Stimulated activated naive CD8-positive, alpha-beta T cell treated with anti-CD3 and anti-CD28 coated beads, Interleukin-15, Interleukin-2, amounts not matched to agents 100 ng/mL and 50 ng/mL, for 24 hours (primary cell): ENCODE results near the gene CDYL.
A peak's percentile ranks its signal among the peaks of the same experiment; 100 is the strongest.

Source experiments
- H3K27ac Mint-ChIP-seq: one replicate; pipeline ENCODE4 v1.8.0; 2021; ENCODE audit warnings: mild to moderate bottlenecking, mixed read lengths
- H3K27me3 Mint-ChIP-seq: one replicate; pipeline ENCODE4 v1.8.0; 2021; ENCODE audit warnings: mixed read lengths
- H3K36me3 Mint-ChIP-seq: one replicate; pipeline ENCODE4 v1.8.0; 2021; ENCODE audit warnings: low read depth, mixed read lengths
- H3K4me1 Mint-ChIP-seq: one replicate; pipeline ENCODE4 v1.8.0; 2021; ENCODE audit warnings: low read depth, mixed read lengths
- H3K4me3 Mint-ChIP-seq: one replicate; pipeline ENCODE4 v1.8.0; 2021; ENCODE audit warnings: mild to moderate bottlenecking, mixed read lengths
- H3K9me3 Mint-ChIP-seq: one replicate; pipeline ENCODE4 v1.8.0; 2021; ENCODE audit warnings: mixed read lengths

The CDYL gene

GRCh38 chr6:4920914-4921410 lies 144.8 kb downstream of the CDYL start:
- Mint-ChIP-seq H3K4me3 (no peak overlapping the region), H3K36me3 (peaks cover 17% of the 10 kb centered on the region), H3K4me1 (peaks cover 58% of the 10 kb centered on the region), H3K9me3 (no peaks in the 10 kb centered on the region), H3K27me3 (no peaks in the 10 kb centered on the region), H3K27ac (no peak overlapping the region)

GRCh38 chr6:4922488-4923037 lies 146.4 kb downstream of the CDYL start:
- Mint-ChIP-seq H3K4me1 (peaks cover 48% of the 10 kb centered on the region), H3K36me3 (peaks cover 17% of the 10 kb centered on the region), H3K4me3 (no peak overlapping the region)

GRCh38 chr6:4923081-4923480 lies 146.9 kb downstream of the CDYL start:
- Mint-ChIP-seq H3K27me3 (no peaks in the 10 kb centered on the region), H3K9me3 (no peaks in the 10 kb centered on the region), H3K4me3 (no peak overlapping the region), H3K4me1 (peaks cover 48% of the 10 kb centered on the region), H3K27ac (no peak overlapping the region), H3K36me3 (peaks cover 17% of the 10 kb centered on the region)

More at GRCh38 chr6:4922488-4923037, 146.4 kb downstream of the CDYL start:
- no peaks in the 10 kb centered on the region for H3K9me3 Mint-ChIP-seq
- no peak overlapping the region for H3K27ac Mint-ChIP-seq
- no peaks in the 10 kb centered on the region for H3K27me3 Mint-ChIP-seq

- peaks cover 55% of the 10 kb centered on the region for H3K4me1 Mint-ChIP-seq
- H3K9me3 Mint-ChIP-seq, result no peaks in the 10 kb centered on the region
- H3K27me3 Mint-ChIP-seq, result no peaks in the 10 kb centered on the region
- H3K36me3 Mint-ChIP-seq, result peaks cover 12% of the 10 kb centered on the region
- no peak overlapping the region for H3K27ac Mint-ChIP-seq
- no peak overlapping the region for H3K4me3 Mint-ChIP-seq
Observed at GRCh38 chr6:4924661-4925271, 148.6 kb downstream of the CDYL start.

DNA sequence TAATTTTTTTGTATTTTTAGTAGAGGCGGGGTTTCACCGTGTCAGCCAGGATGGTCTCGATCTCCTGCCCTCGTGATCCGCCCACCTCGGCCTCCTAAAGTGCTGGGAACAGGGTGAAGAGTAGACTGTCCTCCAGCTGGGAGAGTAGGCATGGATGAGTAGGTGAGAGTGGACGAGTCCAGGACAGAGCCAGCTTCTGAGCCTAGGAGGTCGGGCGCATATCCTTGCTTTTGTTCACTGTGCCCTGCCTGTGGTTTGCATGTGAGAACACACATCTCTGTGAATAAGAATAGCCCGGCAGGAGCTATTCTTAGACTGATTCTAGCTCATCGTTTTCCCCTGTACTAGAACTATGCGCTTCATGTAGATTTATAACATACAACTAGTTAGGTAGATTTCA lies 149.4 kb downstream of the CDYL start:
- no peaks in the 10 kb centered on the region for H3K27me3 Mint-ChIP-seq
- no peaks in the 10 kb centered on the region for H3K9me3 Mint-ChIP-seq
- H3K36me3 Mint-ChIP-seq, result peaks cover 12% of the 10 kb centered on the region
- no peak overlapping the region for H3K27ac Mint-ChIP-seq
- H3K4me3 Mint-ChIP-seq, result no peak overlapping the region
- peaks cover 61% of the 10 kb centered on the region for H3K4me1 Mint-ChIP-seq

DNA sequence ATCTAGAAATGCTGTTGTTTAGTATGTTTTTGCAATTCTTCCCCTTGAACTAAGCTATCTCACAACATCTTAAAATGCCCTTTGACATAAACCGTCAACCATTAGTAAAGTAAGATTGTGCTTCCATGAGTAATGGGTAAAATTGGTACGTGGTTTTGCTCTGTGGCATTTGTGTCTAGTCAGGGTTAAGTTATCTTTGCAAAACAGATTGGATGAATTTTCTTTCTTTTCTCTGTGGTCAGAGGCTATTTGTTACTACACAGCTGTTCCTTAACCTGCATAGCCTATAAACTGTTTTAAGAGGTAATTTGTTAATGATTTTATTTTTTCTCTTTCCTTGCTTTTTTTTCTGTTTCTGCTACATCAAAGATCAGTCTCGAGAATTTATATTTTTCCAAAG lies 152.2 kb downstream of the CDYL start:
- peaks cover 9% of the 10 kb centered on the region for H3K36me3 Mint-ChIP-seq
- H3K27me3 Mint-ChIP-seq, result no peaks in the 10 kb centered on the region
- no peak overlapping the region for H3K27ac Mint-ChIP-seq
- H3K9me3 Mint-ChIP-seq, result no peaks in the 10 kb centered on the region
- H3K4me1 Mint-ChIP-seq, result peaks cover 58% of the 10 kb centered on the region
- no peak overlapping the region for H3K4me3 Mint-ChIP-seq

GRCh38 chr6:4929097-4929718 lies 153.0 kb downstream of the CDYL start:
- Mint-ChIP-seq H3K27me3 (no peaks in the 10 kb centered on the region), H3K36me3 (peaks cover 6% of the 10 kb centered on the region), H3K27ac (no peak overlapping the region), H3K4me1 (peaks cover 56% of the 10 kb centered on the region), H3K4me3 (no peak overlapping the region), H3K9me3 (no peaks in the 10 kb centered on the region)

DNA sequence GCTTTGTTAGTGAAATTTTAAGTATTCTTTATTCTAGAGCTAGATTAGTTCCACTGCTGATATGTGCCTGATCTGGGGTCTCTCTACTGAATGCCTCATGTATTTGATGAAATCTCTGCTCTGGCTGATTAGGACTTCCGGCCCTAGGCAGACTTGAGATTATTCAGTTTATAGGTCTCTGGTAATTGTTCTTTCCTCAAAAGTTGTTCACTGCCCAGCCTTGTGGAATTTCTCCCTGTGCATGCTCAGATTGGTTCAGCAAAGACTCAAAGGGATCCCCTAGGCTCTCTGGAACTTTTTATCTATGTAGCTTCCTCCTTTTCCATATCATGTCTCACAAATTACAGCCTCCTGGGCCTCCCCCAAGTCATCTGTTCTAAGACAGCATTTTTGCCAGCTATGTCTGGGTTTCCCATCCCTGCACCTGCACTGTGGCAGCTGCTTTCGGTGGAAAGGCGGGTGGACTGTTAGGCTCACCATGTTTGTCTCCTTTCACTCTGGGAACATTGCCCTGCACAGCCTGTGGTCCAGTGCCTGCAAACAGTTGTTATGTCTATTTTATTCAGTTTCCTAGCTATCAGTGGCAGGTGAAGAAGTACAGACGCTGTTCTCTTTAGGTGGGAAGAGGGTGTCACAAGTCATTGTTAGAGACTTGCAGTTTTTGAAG lies 154.0 kb downstream of the CDYL start:
- Mint-ChIP-seq H3K4me3 (no peak overlapping the region), H3K27ac (no peak overlapping the region), H3K9me3 (no peaks in the 10 kb centered on the region), H3K27me3 (no peaks in the 10 kb centered on the region), H3K36me3 (peaks cover 6% of the 10 kb centered on the region), H3K4me1 (peaks cover 57% of the 10 kb centered on the region)

DNA sequence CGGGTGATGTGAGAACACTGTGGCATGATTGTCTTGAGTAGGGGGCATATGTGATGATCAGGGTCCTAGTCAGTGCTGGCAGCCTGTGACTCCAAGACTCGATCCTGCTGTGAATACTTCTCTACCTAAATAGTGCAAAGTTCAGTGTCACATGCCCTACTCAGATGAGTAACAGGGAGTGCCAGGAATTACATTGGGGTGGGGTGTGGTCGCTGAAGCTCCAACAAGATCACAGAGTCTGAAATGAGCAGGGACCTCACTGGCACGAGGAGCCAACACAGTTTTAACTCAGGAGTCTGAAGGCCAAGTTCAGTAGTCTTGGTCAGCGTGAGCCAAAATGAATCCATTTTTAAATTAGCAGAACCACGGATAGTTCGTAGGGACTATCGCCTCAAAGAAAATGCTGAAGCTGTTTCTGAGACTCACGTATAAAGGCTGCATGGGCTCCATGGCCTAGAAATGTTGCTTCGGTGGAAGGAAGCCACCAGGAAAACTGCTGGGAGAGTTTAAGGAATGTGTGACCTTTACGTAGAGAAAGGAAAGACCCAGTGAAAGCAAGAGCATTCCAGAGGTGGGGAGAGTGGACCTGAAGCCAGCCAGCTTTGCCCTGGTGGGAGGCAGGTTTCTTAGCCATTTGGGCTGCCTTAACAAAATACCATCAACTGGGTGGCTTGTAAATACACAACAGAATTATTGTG lies 155.5 kb downstream of the CDYL start:
- peaks cover 72% of the 10 kb centered on the region for H3K4me1 Mint-ChIP-seq
- H3K27ac Mint-ChIP-seq, result no peak overlapping the region
- H3K36me3 Mint-ChIP-seq, result peaks cover 12% of the 10 kb centered on the region
- H3K9me3 Mint-ChIP-seq, result no peaks in the 10 kb centered on the region
- H3K4me3 Mint-ChIP-seq, result no peak overlapping the region
- no peaks in the 10 kb centered on the region for H3K27me3 Mint-ChIP-seq

GRCh38 chr6:4932228-4932903 lies 156.2 kb downstream of the CDYL start:
- Mint-ChIP-seq H3K9me3 (no peaks in the 10 kb centered on the region), H3K27ac (peak overlapping the region; percentile 10), H3K4me3 (no peak overlapping the region), H3K27me3 (no peaks in the 10 kb centered on the region), H3K36me3 (peaks cover 14% of the 10 kb centered on the region), H3K4me1 (peaks cover 68% of the 10 kb centered on the region)

GRCh38 chr6:4935486-4935885 lies 159.3 kb downstream of the CDYL start:
- no peak overlapping the region for H3K27ac Mint-ChIP-seq
- H3K4me3 Mint-ChIP-seq, result no peak overlapping the region
- H3K4me1 Mint-ChIP-seq, result peaks cover 51% of the 10 kb centered on the region
- peaks cover 33% of the 10 kb centered on the region for H3K36me3 Mint-ChIP-seq
- no peaks in the 10 kb centered on the region for H3K9me3 Mint-ChIP-seq
- no peaks in the 10 kb centered on the region for H3K27me3 Mint-ChIP-seq

DNA sequence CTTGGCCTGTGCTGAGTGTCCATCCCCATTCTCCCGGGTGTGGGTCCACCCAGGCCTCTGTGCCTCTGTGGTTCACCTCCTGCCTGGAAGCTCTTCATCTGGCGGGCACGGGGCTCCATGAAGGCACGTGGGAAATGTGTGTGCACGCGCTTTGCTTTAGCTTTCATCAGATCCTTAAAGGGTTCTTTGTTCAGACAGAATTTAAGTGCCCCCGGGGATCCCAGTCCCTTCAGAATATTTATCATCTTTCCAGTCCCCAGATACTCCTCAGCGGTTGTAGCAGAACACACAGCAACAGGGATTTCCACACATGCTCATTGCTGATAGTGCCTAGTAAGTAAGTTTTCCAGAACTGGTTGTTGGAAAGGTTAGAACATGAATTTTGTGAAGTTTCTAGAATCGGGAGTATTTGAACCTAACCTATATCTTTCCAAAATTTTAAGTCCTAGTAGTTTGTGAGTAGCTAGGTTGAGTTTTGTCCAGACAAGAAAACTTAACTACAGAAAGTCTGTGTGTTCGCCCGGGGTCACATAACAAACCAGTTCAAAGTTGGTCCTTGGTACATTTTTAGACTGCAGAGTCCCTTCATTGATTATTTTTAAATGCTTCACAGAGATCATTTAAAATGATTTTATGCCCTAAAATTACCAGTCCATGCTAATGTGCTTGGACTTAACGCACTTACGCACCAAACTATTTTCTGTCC lies 159.9 kb downstream of the CDYL start:
- Mint-ChIP-seq H3K36me3 (peaks cover 33% of the 10 kb centered on the region), H3K27me3 (no peaks in the 10 kb centered on the region), H3K9me3 (no peaks in the 10 kb centered on the region), H3K4me3 (no peak overlapping the region), H3K27ac (no peak overlapping the region), H3K4me1 (peaks cover 54% of the 10 kb centered on the region)

GRCh38 chr6:4936681-4937041 lies 160.5 kb downstream of the CDYL start:
- Mint-ChIP-seq H3K9me3 (no peaks in the 10 kb centered on the region), H3K27me3 (no peaks in the 10 kb centered on the region), H3K4me3 (no peak overlapping the region), H3K27ac (no peak overlapping the region), H3K4me1 (peaks cover 60% of the 10 kb centered on the region), H3K36me3 (peaks cover 33% of the 10 kb centered on the region)

GRCh38 chr6:4937414-4937813 lies 161.2 kb downstream of the CDYL start:
- Mint-ChIP-seq H3K36me3 (peaks cover 33% of the 10 kb centered on the region), H3K9me3 (no peaks in the 10 kb centered on the region), H3K27ac (no peak overlapping the region), H3K27me3 (no peaks in the 10 kb centered on the region), H3K4me3 (no peak overlapping the region), H3K4me1 (peaks cover 67% of the 10 kb centered on the region)
